Stimulated activated CD4-positive, alpha-beta T cell treated with anti-CD3 and anti-CD28 coated beads, Interleukin-1b, Interleukin-23, amount 100 ng/mL, for 4 hours (primary cell): ENCODE data around the gene OR5AU1.
A peak's percentile ranks its signal among the peaks of the same experiment; 100 is the strongest.

Source experiments
- DNase-seq, 2 donors: peaks; one replicate each; pipeline ENCODE4 v3.0.0-alpha.2; 2020; ENCODE audit warnings: low read depth in 2 of 2

OR5AU1 gene

DNA sequence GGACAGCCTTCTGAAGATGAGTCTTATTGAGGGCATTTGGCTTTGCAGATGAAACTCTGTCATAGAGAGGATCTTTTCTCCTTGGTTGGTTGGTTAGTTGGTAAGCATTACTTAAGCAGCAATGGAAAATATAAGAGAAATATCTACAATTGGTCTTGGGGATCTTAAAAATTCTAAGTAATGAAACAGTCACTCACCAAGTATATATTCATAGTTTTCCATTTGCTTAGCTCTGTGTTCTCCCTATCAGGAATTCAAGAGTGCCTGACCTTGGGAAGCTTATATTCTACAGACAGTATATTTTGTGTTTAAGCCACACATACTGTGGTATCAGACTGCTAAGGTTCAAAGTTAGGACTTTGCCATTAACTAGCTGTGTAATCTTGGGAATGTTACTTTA, at the start of gene OR5AU1:
Gene OR5AU1 (minus strand): TSS at position 101 of the 400 bp plus-strand sequence. CDS start 191 bp downstream, outside the sequence.
- DNase-seq = no peak

DNA sequence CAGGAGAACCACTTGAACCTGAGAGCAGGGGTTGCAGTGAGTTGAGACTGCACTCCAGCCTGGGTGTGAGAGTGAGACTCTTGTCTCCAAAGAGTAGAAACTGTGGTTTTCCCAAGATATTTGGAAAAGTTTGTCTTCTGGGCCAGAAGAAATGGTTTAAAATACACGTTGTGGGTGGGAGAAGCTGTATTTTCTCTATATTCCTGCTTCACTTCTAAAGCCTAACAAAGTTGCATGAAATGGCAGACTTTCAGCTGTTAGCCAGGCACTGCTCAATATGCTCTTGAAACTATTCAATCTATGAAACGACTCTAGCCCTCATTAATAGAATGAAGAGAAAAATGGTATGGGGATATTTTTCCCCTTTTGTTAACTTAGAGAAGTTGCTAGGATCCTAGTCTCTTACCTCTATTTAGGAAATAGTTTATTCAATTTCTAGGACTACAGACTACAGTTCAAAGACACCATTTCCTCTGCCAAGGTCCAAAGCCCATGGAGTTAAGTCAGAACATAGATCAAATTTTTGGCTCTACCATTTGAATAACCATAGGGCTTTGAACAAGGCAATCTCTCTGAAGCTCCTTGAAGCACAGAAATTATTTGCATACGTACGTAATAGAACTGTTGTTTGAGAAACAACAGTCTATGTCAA, 49.3 kb upstream of the OR5AU1 start:
- DNase-seq = no peak

DNA sequence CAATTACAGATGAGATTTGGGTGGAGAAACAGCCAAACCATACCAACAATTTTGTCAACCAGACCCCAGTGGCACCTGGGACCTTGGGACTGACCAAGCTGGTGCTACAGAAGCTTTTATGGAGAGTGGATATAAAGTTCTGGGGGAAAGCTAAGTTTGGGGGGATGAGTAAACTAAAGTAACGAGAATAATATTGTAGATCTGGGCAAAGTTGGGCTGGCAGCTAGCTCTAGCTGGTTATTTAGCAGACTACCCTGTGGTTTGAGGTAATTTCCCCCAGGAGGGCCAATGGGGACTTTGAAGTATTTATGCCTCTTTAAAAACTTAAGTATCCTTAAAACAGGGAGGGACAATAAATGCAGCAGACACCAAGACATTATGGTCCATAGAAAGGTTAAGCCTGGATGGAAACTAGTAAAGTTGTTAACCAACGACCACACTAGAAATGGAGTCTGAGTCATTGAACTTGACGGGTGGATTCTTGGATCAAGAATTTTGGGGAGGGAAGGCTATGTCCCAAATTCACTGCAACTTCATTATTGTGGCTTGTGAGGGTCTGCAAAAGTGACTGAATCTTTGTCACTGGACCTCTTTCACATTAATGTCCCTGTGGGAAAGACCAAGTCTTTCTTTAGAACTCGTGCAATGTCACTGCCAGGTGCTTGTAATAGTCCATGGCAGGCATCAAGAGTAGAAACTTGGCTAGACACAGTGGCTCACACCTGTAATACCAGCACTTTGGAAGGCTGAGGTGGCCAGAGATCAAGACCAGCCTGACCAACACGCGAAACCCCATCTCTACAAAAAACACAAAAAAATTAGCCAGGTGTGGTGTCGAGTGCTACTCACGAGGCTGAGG, 48.5 kb upstream of the OR5AU1 start:
- DNase-seq = no peak

DNA sequence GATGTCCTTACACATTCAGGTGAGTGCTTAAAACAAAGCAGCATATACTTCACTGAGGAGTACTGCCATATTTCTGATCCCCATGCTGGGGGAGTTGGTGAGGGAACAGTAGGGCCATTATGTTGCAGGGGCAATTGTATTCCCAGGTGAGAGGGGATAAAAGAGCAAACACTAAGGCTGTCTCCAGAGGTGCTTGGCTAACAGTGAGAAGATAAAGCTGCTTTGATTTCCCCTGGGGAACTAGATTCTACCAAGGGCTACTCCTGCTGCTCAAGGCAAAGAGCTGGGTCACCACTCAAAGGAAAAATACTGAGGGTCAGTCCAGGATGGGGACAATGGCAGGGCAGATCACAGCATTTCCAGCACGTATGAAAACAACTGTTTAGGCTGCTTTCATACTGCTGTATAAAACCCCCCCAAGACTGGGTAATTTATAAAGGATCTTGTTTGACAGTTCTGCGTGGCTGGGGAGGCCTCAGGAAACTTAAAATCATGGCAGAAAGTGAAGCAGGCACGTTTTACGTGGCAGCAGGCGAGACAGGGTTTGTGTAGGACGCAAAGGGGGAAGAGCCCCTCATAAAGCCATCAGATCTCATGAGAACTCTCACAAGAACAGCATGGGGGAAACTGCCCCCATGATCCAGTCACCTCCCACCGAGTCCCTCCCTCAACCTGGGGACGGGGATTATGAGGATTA, 47.8 kb upstream of the OR5AU1 start:
- DNase-seq = no peak

DNA sequence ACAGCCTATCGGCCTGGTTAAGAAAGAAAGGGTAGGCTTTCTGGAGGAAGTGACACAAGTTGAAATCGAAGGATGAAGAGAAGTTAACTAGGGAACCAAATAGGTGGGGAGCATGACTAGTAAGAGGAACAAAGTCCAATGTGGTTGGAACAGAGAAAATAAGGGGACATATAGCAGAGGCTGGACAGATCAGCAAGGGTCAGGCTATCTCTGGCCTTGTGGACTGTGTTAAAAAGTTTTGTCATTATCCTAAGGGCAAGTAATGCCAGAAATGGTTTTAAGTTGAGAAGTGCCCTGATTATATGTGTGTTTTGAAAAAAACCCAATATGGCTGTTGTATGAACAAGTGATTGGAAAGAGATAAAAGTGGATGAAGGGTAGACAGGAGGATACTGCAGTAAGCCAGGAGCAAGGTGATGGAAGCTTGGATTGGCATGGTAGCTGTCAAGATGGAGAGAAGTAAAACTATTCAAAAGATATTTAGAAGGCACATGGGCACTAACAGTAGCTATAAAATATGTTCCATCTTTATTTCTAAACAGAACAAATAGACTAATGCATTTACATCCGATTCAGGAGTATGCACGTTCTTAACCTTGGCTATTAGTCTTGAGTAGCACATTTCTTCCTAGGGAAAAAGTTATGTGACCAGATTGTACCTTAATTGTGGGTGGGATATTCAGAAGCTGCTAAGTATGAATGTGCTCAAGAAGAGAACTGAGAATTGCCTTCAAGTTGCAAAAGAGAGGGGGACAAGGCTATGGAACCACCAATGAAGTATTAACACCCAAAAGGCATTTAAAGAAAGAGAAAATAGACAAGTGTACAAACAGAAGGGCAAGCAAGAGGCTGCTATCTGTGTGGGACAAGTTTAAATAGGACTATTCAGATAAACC, 46.8 kb upstream of the OR5AU1 start:
- no peak for DNase-seq

DNA sequence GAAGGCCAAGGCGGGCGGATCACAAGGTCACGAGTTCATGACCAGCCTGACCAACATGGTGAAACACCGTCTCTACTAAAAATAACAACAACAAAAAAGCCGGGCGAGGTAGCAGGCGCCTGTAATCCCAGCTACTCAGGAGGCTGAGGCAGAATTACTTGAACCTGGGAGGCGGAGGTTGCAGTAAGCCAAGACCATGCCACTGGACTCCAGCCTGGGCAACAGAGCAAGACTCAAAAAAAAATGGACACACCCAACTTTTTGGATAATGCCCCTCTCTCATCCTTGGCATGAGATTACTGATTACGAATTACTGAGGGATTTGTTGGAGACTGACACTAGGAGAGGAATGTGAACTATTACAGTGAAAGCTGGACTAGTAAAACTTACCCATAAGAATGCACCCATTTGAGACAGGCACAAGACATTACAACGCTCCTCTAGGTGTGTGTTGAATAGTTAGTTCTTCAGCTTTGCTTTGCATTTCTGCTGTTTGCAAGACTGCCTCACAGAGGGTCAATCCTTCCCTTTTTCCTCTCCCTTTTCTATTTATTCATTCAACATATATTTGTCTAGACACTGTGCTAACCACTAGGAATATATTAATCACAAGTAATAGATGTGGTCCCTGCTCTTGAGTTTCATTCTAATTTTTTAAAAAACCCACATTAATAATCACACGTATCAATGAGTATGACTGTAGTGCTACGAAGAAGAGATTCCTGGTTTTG, 46.0 kb upstream of the OR5AU1 start:
- no peak for DNase-seq

DNA sequence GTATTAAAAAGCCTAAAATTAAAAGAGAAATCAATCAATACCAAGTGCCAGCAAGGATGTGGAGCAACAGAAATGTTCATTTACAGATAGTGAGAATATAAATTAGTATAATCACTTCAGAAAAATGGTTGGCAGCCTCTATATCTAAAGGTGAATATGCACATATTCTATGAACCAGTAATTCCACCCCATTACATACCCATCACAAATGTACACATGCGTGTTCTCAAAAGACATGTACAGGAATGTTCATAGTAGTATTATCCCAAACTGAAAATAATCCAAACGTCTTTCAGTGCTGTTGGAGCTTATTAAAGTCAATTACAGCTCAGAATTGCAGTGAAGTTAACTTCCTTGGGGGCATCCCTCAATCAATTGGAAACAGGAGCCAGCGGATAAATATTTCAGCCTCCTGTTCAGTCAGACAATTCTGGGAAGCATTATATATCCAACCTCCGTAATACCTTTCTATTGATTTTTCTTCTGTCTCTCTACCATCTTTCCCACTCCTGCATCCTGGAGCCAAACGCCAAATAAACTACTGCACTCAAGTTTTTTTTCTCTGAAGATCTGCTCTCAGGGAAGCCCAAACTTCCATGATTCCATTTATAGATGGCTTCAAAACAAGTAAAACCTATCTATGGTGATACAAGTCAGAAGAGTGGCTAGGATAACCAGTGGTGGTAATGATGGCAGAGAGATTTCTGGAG, 45.0 kb upstream of the OR5AU1 start:
- no peak for DNase-seq

DNA sequence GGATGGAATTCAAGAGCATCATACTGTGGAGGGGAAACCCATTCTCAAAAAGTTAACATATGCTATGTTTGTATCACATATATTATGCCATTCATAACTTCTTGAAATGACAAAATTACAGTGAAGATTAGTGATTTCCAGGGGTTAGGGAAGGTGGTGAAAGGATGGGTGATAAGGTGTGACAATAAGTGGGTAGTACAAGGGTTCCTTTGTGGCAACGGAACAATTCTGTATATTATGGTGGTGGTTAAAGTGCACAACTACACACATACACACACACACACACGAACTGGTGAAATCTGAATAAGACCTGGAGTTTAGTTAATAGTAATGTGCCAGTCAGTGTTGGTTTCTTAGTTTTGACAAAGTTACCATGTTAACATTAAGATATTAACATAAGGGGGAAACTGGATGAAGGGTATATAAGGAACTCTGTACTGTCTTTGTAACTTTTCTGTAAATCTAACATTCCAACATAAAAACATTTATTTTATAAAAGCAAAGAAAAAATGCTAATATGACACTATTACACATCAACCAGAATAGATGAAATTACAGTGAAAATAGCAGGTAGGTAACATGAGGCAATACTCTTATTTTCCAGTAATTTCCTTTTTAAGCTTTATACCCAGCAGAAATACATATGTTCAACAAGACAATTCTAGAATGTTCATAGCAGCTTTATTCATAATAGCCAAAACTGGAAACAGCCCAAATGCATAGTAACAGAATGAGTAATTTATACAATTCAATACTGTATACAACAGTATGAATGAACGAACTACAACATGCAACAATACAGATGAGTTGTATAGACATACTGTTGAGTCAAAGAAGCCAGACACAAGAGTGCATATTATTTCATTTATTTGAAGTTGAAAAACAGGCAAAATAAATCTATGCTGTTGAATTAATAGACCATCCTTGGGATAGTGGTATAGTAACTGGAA, 44.0 kb upstream of the OR5AU1 start:
- no peak for DNase-seq

DNA sequence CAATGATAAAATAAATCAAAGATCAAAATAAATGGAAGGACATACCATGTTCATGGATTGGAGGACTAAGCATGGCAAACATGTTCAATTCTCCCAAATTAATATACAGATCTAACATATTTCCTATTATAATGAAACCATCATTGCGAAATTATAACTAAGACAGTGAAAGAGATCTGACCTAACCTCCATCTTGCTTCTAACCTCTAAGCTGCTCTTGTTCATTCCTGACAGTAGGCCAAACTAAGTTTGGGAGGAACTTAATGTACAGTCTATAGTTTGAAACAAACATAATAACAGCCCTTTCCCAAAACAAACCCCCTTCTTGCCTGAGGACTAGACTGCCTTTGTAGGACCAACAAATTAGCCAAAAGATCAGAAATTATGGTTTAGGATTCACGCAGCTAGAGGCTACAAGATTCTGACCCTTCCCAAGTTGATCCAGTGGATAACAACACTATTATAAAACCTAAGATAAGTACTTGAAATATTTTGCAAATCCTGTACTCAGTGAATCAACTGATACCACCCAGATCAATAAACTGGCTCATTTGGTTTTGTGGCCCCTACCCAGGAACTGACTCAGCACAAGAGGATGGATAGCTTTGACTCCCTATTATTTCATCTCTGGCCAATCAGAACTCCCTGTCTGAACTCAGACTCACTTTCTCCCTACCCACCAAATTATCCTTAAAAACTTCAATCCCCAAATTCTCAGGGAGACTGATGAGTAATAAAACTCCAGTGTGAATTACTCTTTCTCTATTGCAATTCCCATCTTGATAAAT, 41.7 kb upstream of the OR5AU1 start:
- DNase-seq = no peak

DNA sequence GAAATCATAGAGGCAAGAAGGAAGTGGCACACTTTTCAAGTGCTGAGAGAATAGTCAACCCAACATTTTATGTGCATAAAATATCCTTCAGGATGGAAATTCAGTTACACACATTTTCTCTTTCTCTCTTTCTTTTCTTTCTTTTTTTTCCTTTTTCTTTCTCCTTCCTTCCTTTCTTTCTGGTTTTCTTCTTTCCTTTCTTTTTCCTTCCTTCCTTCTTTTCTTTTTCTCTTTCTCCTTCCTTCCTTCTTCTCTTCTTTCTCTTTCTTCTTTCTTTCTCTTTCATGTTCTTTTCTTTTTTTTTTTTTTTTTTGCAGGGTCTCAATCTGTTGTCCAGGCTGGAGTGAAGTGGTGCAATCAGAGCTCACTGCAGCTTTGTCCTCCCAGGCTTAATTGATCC, 38.7 kb upstream of the OR5AU1 start:
- no peak for DNase-seq

DNA sequence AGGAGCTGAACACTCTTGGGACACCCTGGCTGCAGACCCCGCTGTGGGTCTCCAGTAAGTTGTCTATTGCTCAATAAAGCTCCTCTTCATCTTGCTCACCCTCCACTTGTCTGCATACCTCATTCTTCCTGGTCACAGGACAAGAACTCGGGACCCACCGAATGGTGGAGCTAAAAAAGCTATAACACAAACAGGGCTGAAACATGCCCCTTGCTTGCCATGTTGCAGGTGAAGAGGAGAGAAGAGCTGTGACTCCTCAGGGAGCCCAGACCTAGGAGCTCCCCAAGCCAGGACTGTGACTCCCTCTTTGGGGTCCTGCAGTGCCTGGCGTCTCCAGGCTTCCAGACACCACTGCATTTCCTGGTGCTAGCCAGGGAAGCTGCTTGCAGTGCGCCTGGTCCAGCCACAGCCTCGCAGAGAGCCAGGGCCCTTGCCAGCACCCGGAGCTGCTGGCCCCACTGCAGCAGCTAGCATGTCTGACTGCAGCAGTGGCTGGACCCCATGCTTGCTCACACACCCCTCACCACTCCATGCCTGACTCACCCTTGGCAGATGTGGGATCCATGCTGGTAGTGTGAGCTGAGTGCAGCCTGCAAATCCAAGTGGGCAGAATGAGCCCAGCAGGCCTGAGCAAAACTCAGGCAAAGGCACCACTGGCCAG, 37.1 kb upstream of the OR5AU1 start:
- no peak for DNase-seq

DNA sequence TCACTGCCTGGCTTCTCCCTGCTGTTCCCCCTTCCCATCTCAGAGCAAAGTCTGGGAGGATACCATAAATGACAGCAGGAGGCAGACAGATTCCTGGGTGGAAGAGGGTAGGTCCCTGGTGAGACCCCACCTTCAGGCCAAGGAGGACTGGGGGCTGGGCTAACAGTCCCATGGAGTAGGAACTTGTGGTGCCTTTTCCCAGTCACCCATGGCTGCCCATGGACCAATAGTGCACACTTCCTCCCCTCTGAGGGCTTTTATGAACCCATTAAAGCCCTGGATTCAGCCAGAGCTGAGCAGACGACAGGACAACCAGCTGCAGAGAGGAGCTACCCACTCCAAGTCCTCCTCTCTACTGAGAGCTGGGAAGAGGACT, 36.6 kb upstream of the OR5AU1 start:
- DNase-seq = no peak

DNA sequence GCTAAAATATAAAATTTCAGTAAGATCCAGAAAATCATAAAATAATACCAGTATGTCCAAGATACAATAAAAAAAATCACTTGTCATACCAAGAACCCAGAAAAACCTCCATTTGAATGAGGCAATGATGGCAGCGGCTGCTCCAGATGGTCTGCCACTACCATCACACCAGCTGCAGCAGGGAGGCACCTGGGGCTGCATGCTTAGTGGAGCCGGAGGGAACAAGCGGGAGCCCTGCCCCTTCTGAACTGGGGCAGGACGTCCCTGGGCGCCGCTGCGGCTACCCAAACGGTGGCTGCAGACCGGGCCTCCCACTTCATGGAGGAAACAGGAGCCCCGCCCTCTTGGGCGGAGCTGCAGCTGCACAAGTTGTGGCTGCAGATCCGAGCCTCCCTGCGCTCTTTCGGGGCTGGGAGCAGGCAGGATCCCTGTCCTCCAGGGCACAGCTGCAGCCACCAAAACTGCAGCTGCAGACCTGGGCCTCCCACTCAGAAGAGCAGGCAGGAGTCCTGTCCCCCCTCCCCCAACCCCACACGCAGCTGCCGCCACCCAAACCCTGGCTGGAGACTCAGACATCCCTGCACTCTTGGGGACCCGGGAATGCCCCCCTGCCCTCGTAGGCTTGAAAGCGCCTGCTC, 36.1 kb upstream of the OR5AU1 start:
- DNase-seq = peak in 1 of 2 donors; percentile 47

DNA sequence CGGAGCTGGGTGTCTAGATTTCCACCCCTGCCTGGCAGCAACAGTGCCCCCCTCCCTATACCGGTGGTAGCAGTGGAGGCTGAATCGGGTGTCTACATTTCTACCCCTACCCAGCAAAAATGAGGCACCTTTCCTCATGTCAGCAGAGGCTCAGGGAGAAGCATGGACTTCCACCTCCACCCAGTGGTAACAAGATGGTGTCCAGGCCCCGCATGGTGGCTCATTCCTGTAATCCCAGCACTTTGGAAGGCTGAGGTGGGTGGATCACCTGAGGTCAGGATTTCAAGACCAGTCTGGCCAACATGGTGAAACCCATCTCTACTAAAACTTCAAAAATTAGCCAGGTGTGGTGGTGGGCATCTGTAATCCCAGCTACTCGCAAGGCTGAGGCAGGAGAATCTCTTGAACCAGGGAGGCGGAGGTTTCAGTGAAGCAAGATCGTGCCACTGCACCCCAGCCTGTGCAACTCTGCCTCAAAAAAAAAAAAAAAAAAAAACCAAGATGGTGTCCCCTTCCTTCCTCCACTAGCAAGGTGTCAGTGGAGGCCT, 35.5 kb upstream of the OR5AU1 start:
- DNase-seq = no peak

DNA sequence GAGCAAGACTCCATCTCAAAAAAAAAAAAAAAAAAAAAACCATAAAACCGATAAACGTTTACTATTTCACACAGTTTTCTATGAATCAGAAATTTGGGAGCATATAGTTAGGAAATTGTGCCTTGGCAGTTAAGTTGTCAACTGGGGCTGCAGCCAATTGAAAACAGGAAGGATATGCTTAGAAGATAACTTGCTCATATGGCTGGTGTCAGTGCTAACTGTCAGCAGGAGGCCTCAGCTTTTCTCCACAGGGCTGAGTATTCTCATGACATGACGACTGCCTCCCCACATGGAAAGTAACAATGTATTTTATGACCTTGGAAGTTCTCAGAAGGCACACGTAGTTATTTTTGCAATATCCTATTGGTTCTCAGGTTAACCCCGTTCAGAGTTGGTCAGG, 29.6 kb upstream of the OR5AU1 start:
- DNase-seq = no peak

DNA sequence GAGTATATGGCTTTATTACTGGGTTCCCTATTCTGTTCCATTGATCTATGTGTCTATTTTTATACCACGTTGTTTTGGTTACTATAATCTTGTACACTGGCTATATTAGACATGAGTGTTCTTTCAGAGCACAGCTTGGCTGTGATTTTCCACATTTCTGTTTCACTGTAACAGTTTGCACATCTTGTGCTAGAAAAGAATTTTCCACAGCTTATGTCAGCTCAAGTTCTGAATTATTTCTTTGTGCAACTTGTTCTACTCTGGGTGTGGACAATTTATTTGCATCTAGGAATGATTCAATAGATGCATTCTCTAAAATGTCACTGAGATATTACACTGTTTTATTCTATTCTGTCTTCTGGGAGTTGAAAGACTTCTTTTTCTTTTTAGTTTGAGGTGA, 28.4 kb upstream of the OR5AU1 start:
- no peak for DNase-seq

DNA sequence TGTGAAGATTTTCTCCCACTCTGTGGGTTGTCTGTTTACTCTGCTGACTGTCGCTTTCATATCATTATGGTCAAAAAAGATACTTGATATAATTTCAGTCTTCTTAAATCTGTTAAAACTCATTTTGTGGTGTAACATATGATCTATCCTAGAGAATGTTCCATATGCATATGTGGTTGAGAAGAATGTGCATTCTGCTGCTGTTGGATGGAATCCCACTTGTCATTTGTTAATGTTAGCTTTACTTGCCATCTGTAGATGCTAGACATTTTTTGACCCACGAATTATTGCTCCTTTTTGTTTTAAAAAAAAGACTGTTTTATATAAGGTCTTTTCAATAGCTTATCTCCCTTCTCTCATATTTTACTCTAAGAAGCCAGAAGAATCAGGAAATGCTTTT, 26.3 kb upstream of the OR5AU1 start:
- DNase-seq = no peak
